Measurements from ENCODE around the gene CABYR. TPM values are rescaled to one million over a fixed set of nuclear protein-coding genes. Genes with fewer than 3 reads are reported as not detected.
A peak's percentile ranks its signal among the peaks of the same experiment; 100 is the strongest.

The CABYR gene
- total RNA-seq, 1 donor, result 4.0 TPM

DNA sequence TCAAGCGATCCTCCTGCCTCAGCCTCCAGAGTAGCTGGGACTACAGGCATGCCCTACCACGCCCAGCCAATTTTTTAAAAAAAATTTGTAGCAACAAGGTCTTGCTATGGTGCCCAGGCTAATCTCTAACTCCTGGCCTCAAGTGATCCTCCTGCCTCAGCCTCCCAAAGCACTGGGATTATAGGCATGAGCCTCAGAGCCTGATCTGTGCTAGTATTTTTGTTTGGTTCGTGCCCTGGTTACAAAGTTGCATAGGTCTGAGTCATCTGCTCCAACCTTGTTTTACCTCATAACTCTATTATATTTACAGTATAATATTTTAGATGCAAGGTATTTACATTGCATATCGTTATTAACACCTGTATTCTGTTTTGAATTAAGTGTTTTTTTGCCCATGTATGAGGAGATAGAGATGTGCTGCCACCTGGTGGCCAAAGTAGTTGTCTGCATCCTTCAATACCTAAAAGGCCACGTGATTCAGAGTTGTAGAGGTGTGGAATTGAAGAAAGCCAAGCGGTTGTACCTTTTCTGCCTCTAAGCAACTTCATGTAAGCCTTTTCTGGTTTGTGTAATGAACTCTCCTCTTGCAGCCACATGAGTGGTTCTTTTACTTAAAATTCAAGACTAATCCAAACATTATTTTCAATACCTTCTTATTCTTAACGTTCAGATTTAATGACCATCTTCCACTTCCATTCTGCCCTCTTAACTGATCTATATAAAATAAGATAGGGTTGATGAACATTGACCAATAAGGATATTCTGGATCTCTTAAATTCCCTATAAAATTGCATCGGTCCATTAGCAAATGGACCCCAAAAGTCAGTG lies 19.9 kb upstream of the CABYR start:
- Histone ChIP-seq H3K9me3 (ENCODE audit: low read depth, low read length) (no peaks in the 10 kb centered on the region), H3K4me3 (ENCODE audit: insufficient read depth, low read length) (no peak overlapping the region), H3K4me2 (ENCODE audit: insufficient read depth, low read length) (no peak overlapping the region), H3K36me3 (ENCODE audit: insufficient read depth, low read length) (peaks cover 13% of the 10 kb centered on the region), H2AFZ (ENCODE audit: low read length) (no peak overlapping the region), H3K4me1 (ENCODE audit: insufficient read depth, low read length) (no peaks in the 10 kb centered on the region), H3K27me3 (ENCODE audit: insufficient read depth, low read length) (no peaks in the 10 kb centered on the region), H3K79me2 (ENCODE audit: insufficient read depth, low read length) (no peaks in the 10 kb centered on the region), H3K27ac (ENCODE audit: low read depth, low read length) (no peak overlapping the region), H4K20me1 (ENCODE audit: insufficient read depth, low read length) (no peaks in the 10 kb centered on the region)
- DNase-seq (ENCODE audit: insufficient read length, low spot score, missing footprints), result peak; percentile 83
- TF ChIP-seq, protein P1, sequence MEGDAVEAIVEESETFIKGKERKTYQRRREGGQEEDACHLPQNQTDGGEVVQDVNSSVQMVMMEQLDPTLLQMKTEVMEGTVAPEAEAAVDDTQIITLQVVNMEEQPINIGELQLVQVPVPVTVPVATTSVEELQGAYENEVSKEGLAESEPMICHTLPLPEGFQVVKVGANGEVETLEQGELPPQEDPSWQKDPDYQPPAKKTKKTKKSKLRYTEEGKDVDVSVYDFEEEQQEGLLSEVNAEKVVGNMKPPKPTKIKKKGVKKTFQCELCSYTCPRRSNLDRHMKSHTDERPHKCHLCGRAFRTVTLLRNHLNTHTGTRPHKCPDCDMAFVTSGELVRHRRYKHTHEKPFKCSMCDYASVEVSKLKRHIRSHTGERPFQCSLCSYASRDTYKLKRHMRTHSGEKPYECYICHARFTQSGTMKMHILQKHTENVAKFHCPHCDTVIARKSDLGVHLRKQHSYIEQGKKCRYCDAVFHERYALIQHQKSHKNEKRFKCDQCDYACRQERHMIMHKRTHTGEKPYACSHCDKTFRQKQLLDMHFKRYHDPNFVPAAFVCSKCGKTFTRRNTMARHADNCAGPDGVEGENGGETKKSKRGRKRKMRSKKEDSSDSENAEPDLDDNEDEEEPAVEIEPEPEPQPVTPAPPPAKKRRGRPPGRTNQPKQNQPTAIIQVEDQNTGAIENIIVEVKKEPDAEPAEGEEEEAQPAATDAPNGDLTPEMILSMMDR (IDR thresholded peaks at IDR 0.05; ENCODE audit: extremely low read depth, low read depth, low read length), result peak; percentile 82

DNA sequence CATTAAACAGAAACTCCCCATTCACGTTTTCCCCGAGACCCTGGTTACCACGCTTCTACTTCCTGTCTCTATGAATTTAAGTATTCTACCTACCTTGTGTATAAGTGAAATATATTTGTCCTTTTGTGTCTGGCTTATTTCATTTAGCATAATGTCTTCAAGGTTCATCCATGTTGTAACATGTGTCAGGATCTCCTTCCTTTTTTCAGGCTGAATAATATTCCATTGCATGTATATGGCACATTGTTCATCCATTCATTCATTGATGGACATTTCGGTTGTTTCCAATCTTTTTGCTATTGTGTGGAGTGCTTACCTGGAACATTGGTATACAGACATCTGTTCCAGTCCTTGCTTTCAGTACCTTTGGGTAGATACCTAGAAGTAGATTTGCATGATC lies 18.2 kb upstream of the CABYR start:
- Histone ChIP-seq H3K4me3 (ENCODE audit: insufficient read depth, low read length) (no peak overlapping the region), H3K27ac (ENCODE audit: low read depth, low read length) (no peak overlapping the region), H3K79me2 (ENCODE audit: insufficient read depth, low read length) (no peaks in the 10 kb centered on the region), H3K9me3 (ENCODE audit: low read depth, low read length) (no peaks in the 10 kb centered on the region), H3K27me3 (ENCODE audit: insufficient read depth, low read length) (no peaks in the 10 kb centered on the region), H3K4me2 (ENCODE audit: insufficient read depth, low read length) (no peak overlapping the region), H3K36me3 (ENCODE audit: insufficient read depth, low read length) (peaks cover 13% of the 10 kb centered on the region), H3K4me1 (ENCODE audit: insufficient read depth, low read length) (peaks cover under 1% of the 10 kb centered on the region), H4K20me1 (ENCODE audit: insufficient read depth, low read length) (no peaks in the 10 kb centered on the region), H2AFZ (ENCODE audit: low read length) (no peak overlapping the region)
- TF ChIP-seq, protein P1 (IDR thresholded peaks at IDR 0.05; ENCODE audit: extremely low read depth, low read depth, low read length), result no peak
- DNase-seq (ENCODE audit: insufficient read length, low spot score, missing footprints), result no peak

DNA sequence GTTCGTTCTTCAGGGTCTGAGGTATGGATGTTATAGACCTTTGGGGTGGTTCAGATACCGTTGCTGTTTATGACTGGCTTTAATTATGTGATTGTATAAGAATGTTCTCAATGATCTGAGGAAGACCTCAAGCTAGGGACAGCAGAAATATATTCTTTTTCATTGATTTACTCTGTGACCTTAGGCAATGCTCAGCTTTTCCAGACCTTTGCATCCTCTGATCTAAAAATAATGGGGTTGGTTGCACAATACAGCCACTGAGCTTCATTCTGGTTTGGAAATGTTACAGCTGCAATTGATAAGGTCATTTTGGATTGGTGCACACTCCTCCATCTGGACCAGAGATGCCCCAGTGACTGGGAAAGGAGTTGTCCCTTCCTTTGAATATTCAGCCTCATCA lies 17.2 kb upstream of the CABYR start:
- no peaks in the 10 kb centered on the region for H3K79me2 ChIP-seq (ENCODE audit: insufficient read depth, low read length)
- peaks cover 13% of the 10 kb centered on the region for H3K36me3 ChIP-seq (ENCODE audit: insufficient read depth, low read length)
- no peak overlapping the region for H3K4me2 ChIP-seq (ENCODE audit: insufficient read depth, low read length)
- no peak overlapping the region for H3K4me3 ChIP-seq (ENCODE audit: insufficient read depth, low read length)
- H3K27ac ChIP-seq (ENCODE audit: low read depth, low read length), result no peak overlapping the region
- no peaks in the 10 kb centered on the region for H4K20me1 ChIP-seq (ENCODE audit: insufficient read depth, low read length)
- TF ChIP-seq, protein P1 (IDR thresholded peaks at IDR 0.05; ENCODE audit: extremely low read depth, low read depth, low read length), result no peak
- H3K27me3 ChIP-seq (ENCODE audit: insufficient read depth, low read length), result no peaks in the 10 kb centered on the region
- no peak overlapping the region for H2AFZ ChIP-seq (ENCODE audit: low read length)
- no peaks in the 10 kb centered on the region for H3K9me3 ChIP-seq (ENCODE audit: low read depth, low read length)
- DNase-seq (ENCODE audit: insufficient read length, low spot score, missing footprints), result no peak
- H3K4me1 ChIP-seq (ENCODE audit: insufficient read depth, low read length), result peaks cover 5% of the 10 kb centered on the region

DNA sequence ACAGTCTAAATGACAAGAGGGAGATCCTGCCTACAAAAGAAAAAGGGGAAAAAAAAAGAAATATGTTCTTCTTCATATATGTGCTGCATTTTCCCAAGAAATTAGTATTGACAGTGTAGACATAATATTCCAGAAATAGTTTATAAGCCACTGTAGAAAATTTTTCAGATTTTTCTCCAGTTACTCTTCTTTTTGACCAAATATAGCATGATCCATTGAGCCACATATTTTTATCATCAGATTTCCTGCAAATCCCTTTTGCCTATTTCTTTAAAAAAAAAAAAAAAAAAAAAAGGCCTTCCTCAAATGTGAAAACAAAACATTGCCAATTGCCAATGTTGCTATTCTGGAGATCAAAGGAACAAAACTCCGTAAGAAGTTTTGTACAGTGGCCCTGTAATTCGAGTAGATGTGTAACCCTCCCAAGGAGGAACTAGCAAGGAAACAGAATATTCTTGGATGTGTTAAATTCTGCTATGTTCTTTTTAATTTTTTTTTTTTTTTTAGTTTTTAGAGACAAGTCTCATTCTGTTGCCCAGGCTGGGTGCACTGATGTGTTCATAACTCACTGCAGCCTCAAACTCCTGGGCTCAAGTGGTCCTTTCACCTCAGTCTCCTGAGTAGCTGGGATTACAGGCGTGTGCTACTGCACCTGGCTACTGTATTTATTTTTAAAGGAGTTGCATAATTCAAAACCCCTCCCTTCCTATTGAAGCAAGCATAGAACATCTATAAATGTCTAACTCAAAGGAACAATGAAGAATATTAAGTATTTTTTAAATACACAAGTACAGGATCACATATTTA lies 12.5 kb upstream of the CABYR start:
- Histone ChIP-seq H3K9me3 (ENCODE audit: low read depth, low read length) (no peaks in the 10 kb centered on the region), H3K27ac (ENCODE audit: low read depth, low read length) (no peak overlapping the region), H3K4me1 (ENCODE audit: insufficient read depth, low read length) (peaks cover 5% of the 10 kb centered on the region), H2AFZ (ENCODE audit: low read length) (no peak overlapping the region), H3K4me3 (ENCODE audit: insufficient read depth, low read length) (no peak overlapping the region), H3K36me3 (ENCODE audit: insufficient read depth, low read length) (peaks cover 5% of the 10 kb centered on the region), H3K27me3 (ENCODE audit: insufficient read depth, low read length) (no peaks in the 10 kb centered on the region), H4K20me1 (ENCODE audit: insufficient read depth, low read length) (no peaks in the 10 kb centered on the region), H3K79me2 (ENCODE audit: insufficient read depth, low read length) (no peaks in the 10 kb centered on the region), H3K4me2 (ENCODE audit: insufficient read depth, low read length) (no peak overlapping the region)
- DNase-seq (ENCODE audit: insufficient read length, low spot score, missing footprints), result no peak
- TF ChIP-seq, protein P1 (IDR thresholded peaks at IDR 0.05; ENCODE audit: extremely low read depth, low read depth, low read length), result no peak
